Neural cell (in vitro differentiated cells): ENCODE measurements around the gene LIME1. TPM values are rescaled to one million over a fixed set of nuclear protein-coding genes. Genes with fewer than 3 reads are reported as not detected.

Source experiments
- H2AFZ ChIP-seq: fragments of 200-600, 300-800 bp; sonication (generic), shearing (Covaris generic); 2 replicates; pipeline ENCODE4 v1.6.0; 2014; ENCODE audit warnings: low read depth, mild to moderate bottlenecking, antibody characterized with exemption, low read length, moderate library complexity
- H3F3A ChIP-seq: fragments of 200-600 bp; shearing (Covaris generic); 2 replicates; pipeline ENCODE4 v1.6.1; 2016; ENCODE audit warnings: mild to moderate bottlenecking, moderate library complexity, mixed read lengths, antibody characterized with exemption, low read length; ENCODE audit not compliant: insufficient read depth, poor library complexity, severe bottlenecking
- H3K27ac ChIP-seq: fragments of 200-600, 300-800 bp; sonication (generic), shearing (Covaris generic); 2 replicates; pipeline ENCODE4 v1.5.1; 2014; ENCODE audit warnings: mild to moderate bottlenecking, low read length, moderate library complexity
- H3K27me3 ChIP-seq: fragments of 300-800, 200-600 bp; sonication (generic), shearing (Covaris generic); 2 replicates; pipeline ENCODE4 v1.6.0; 2014; ENCODE audit warnings: mild to moderate bottlenecking, low read depth, low read length, moderate library complexity; ENCODE audit not compliant: insufficient read depth
- H3K36me3 ChIP-seq: fragments of 300-800, 200-600 bp; sonication (generic), shearing (Covaris generic); 2 replicates; pipeline ENCODE4 v1.5.1; 2014; ENCODE audit warnings: mild to moderate bottlenecking, antibody characterized with exemption, low read length, moderate library complexity; ENCODE audit not compliant: insufficient read depth
- H3K4me2 ChIP-seq: fragments of 300-800, 200-600 bp; sonication (generic), shearing (Covaris generic); 2 replicates; pipeline ENCODE4 v1.6.0; 2014; ENCODE audit warnings: mild to moderate bottlenecking, low read length
- H3K4me3 ChIP-seq: fragments of 300-800, 200-600 bp; sonication (generic), shearing (Covaris generic); 2 replicates; pipeline ENCODE4 v1.5.1; 2014; ENCODE audit warnings: mild to moderate bottlenecking, low read length, moderate library complexity
- H3K79me2 ChIP-seq: fragments of 200-600 bp; shearing (Covaris generic); replicated peaks from 2 replicates; pipeline ENCODE4 v1.6.0; 2014; ENCODE audit warnings: mild to moderate bottlenecking, low read length, moderate library complexity; ENCODE audit not compliant: insufficient read depth
- H3K9ac ChIP-seq: fragments of 300-800, 200-600 bp; sonication (generic), shearing (Covaris generic); 2 replicates; pipeline ENCODE4 v1.6.1; 2016; ENCODE audit warnings: mild to moderate bottlenecking, low read length, mixed read lengths
- H3K9me2 ChIP-seq: fragments of 200-600 bp; shearing (Covaris generic); 2 replicates; pipeline ENCODE4 v1.6.1; 2016; ENCODE audit warnings: mild to moderate bottlenecking, low read length, mixed read lengths; ENCODE audit not compliant: insufficient read depth
- H3K9me3 ChIP-seq: fragments of 200-600, 300-800 bp; sonication (generic), shearing (Covaris generic); 2 replicates; pipeline ENCODE4 v1.6.1; 2016; ENCODE audit warnings: mild to moderate bottlenecking, mixed run types, low read length, moderate library complexity, mixed read lengths
- H4K20me1 ChIP-seq: fragments of 200-600 bp; shearing (Covaris generic); 2 replicates; pipeline ENCODE4 v1.6.1; 2016; ENCODE audit warnings: mild to moderate bottlenecking, mixed run types; ENCODE audit not compliant: insufficient read depth
- CTCF ChIP-seq: fragments of 450-650 bp; IDR thresholded peaks from 2 replicates; pipeline ENCODE4 v1.5.1; 2014; ENCODE audit warnings: antibody characterized with exemption, mild to moderate bottlenecking, moderate library complexity; ENCODE audit not compliant: poor library complexity, severe bottlenecking
- EP300 ChIP-seq: fragments of 450-650 bp; conservative IDR thresholded peaks from 2 replicates; pipeline ENCODE4 v1.6.1; 2014; ENCODE audit warnings: antibody characterized with exemption, mild to moderate bottlenecking, moderate library complexity; ENCODE audit not compliant: poor library complexity, severe bottlenecking
- EZH2 ChIP-seq: fragments of 200-600, 300-800 bp; shearing (Covaris generic), sonication (generic); IDR thresholded peaks from 2 replicates; pipeline ENCODE4 v1.6.1; 2014; ENCODE audit warnings: antibody characterized with exemption, low read length, borderline replicate concordance, mild to moderate bottlenecking; ENCODE audit not compliant: insufficient read depth, poor library complexity, severe bottlenecking
- MXI1 ChIP-seq: fragments of 450-650 bp; conservative IDR thresholded peaks from 2 replicates; pipeline ENCODE4 v1.6.1; 2014; ENCODE audit warnings: antibody characterized with exemption, mild to moderate bottlenecking; ENCODE audit not compliant: poor library complexity, severe bottlenecking
- POLR2AphosphoS5 ChIP-seq: IDR thresholded peaks from 2 replicates; pipeline ENCODE4 v1.6.1; 2012
- RAD21 ChIP-seq: fragments of 450-650 bp; conservative IDR thresholded peaks from 2 replicates; pipeline ENCODE4 v1.6.1; 2014; ENCODE audit warnings: antibody characterized with exemption, mild to moderate bottlenecking, moderate library complexity
- REST ChIP-seq: IDR thresholded peaks from 2 replicates; pipeline ENCODE4 v1.6.1; 2012; ENCODE audit warnings: borderline replicate concordance
- SMC3 ChIP-seq: fragments of 450-650 bp; conservative IDR thresholded peaks from 2 replicates; pipeline ENCODE4 v1.6.1; 2014; ENCODE audit warnings: antibody characterized with exemption, mild to moderate bottlenecking, moderate library complexity; ENCODE audit not compliant: poor library complexity
- TAF1 ChIP-seq: IDR thresholded peaks from 2 replicates; pipeline ENCODE4 v1.6.1; 2012; ENCODE audit warnings: low read depth
- polyA plus RNA-seq: library from polyadenylated mRNA; depleted of rRNA; stranded (reverse); fragments of >200 nt; gene quantifications from 2 replicates; pipeline ENCODE4 v1.2.3, GENCODE V29; 2014

The LIME1 gene
- polyA plus RNA-seq, 1 donor from 2014 or later = 65.2 TPM

DNA sequence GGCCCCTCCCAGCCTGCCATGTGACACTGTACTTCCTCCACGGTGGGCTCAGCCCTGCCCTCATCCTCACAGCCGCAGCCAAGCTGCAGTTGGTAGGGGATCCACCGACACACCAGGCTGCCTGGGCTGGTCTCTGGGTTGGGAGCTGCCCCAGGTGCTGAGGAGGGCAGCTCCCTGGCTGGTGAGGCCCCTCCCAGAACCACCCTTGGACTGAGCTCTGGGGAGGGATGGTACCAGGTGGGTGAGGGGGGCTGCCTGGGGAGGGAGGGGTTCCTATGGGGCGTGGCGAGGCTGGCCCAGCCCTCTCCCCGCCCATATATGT lies 40.2 kb upstream of the LIME1 start:
- Histone ChIP-seq H3K9me2 (no peaks in the 10 kb centered on the region), H3K9ac (no peak overlapping the region), H3K4me3 (no peak overlapping the region), H3K27ac (no peak overlapping the region), H3K4me2 (no peak overlapping the region), H2AFZ (no peak overlapping the region), H3K9me3 (no peaks in the 10 kb centered on the region), H3K36me3 (no peaks in the 10 kb centered on the region), H4K20me1 (no peaks in the 10 kb centered on the region), H3F3A (no peaks in the 10 kb centered on the region), H3K79me2 (no peaks in the 10 kb centered on the region), H3K27me3 (no peaks in the 10 kb centered on the region)
- TF ChIP-seq REST = no peak
- TF ChIP-seq EP300 = no peak
- TF ChIP-seq POLR2AphosphoS5 = no peak
- no peak for TF ChIP-seq RAD21
- no peak for TF ChIP-seq SMC3
- TF ChIP-seq EZH2 = no peak
- no peak for TF ChIP-seq MXI1

DNA sequence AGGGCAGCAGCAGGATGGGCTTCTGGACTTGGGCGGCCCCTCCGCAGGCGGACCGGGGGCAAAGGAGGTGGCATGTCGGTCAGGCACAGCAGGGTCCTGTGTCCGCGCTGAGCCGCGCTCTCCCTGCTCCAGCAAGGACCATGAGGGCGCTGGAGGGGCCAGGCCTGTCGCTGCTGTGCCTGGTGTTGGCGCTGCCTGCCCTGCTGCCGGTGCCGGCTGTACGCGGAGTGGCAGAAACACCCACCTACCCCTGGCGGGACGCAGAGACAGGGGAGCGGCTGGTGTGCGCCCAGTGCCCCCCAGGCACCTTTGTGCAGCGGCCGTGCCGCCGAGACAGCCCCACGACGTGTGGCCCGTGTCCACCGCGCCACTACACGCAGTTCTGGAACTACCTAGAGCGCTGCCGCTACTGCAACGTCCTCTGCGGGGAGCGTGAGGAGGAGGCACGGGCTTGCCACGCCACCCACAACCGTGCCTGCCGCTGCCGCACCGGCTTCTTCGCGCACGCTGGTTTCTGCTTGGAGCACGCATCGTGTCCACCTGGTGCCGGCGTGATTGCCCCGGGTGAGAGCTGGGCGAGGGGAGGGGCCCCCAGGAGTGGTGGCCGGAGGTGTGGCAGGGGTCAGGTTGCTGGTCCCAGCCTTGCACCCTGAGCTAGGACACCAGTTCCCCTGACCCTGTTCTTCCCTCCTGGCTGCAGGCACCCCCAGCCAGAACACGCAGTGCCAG lies 39.7 kb upstream of the LIME1 start, which contains the start of gene TNFRSF6B:
TSS of gene TNFRSF6B (plus strand) at position 25 of the 729 bp plus-strand sequence. CDS start at position 141, 116 bp downstream.
- no peaks in the 10 kb centered on the region for H3K36me3 ChIP-seq
- no peaks in the 10 kb centered on the region for H3F3A ChIP-seq
- H3K27me3 ChIP-seq = no peaks in the 10 kb centered on the region
- no peak within 1 kb of the TSS for H2AFZ ChIP-seq
- no peaks in the 10 kb centered on the region for H3K9me2 ChIP-seq
- TF ChIP-seq EP300 = no peak
- TF ChIP-seq TAF1 = no peak
- no peaks in the 10 kb centered on the region for H3K79me2 ChIP-seq
- H3K4me2 ChIP-seq = no peak within 1 kb of the TSS
- H4K20me1 ChIP-seq = no peaks in the 10 kb centered on the region
- H3K9ac ChIP-seq = no peak within 1 kb of the TSS
- H3K27ac ChIP-seq = no peak within 1 kb of the TSS
- H3K4me3 ChIP-seq = no peak within 1 kb of the TSS
- H3K9me3 ChIP-seq = no peaks in the 10 kb centered on the region

DNA sequence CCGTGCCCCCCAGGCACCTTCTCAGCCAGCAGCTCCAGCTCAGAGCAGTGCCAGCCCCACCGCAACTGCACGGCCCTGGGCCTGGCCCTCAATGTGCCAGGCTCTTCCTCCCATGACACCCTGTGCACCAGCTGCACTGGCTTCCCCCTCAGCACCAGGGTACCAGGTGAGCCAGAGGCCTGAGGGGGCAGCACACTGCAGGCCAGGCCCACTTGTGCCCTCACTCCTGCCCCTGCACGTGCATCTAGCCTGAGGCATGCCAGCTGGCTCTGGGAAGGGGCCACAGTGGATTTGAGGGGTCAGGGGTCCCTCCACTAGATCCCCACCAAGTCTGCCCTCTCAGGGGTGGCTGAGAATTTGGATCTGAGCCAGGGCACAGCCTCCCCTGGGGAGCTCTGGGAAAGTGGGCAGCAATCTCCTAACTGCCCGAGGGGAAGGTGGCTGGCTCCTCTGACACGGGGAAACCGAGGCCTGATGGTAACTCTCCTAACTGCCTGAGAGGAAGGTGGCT lies 39.1 kb upstream of the LIME1 start:
- H4K20me1 ChIP-seq = no peaks in the 10 kb centered on the region
- H3K4me3 ChIP-seq = no peak overlapping the region
- H3K9me3 ChIP-seq = no peaks in the 10 kb centered on the region
- H3K27me3 ChIP-seq = no peaks in the 10 kb centered on the region
- H3K79me2 ChIP-seq = no peaks in the 10 kb centered on the region
- H3K36me3 ChIP-seq = no peaks in the 10 kb centered on the region
- no peak overlapping the region for H3K27ac ChIP-seq
- no peak overlapping the region for H2AFZ ChIP-seq
- H3K9ac ChIP-seq = no peak overlapping the region
- H3K4me2 ChIP-seq = no peak overlapping the region
- no peaks in the 10 kb centered on the region for H3K9me2 ChIP-seq
- no peaks in the 10 kb centered on the region for H3F3A ChIP-seq
- TF ChIP-seq EP300 (no peak), POLR2AphosphoS5 (no peak), RAD21 (no peak), TAF1 (no peak), CTCF (no peak), MXI1 (no peak), SMC3 (no peak), REST (no peak), EZH2 (no peak)
